NCI-H69 (cell line): ENCODE data around the gene LONRF2.
"Not testable (repeated sequence)": the region's sequence is repeated elsewhere in the genome, so short reads cannot be mapped to it uniquely, and the experiment has no call there.

ENCODE experiments used
- DNase-seq: peaks from one replicate; lab custom pipeline; 2025; lab: John Stamatoyannopoulos, UW

Gene LONRF2

DNA sequence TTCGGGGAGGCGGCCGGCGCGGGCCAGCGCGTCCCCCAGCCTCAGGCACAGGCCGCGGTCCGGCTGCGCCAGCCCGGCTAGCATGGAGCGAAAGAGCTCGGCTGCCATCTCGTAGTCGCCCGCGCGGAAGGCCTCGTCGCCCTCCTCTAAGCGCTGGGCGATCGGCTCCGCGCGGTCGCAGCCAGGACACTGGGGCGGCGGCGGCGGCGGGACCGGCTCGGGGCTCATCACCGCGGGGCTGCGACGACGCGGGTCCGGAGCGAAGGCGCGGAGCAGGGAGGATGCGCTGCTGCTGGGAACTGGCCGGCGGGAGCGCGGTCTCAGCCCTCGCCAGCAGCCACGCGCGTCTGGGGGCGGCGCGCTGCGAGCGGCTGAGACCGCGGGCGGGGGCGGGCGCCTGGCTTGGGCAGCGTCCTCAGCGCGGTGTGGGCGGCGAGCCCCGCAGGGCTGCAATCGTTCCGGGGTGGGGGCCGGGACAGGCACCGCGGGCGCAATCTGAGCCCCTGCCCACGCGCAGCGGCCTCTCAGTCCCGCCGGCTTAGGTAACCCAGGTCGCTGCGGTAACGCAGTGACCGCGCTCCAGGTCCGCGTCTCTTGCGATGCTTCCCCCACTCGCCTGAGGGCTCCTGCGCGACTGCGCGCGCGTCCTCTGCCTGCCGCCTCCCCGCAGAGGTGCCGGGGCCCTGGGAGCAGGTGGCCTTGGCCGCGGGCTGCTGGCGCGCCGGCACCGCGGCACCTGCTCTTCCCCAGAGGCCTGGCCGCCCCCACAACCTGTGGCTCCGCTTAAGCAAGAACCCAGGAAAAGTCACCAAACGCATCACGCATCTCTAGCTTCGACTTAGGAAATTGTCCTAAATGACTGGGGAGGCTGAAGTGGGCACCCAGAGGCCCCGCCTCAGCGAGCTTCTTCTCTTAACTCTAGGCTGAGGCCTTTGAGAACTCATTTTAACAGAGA is at the start of gene LONRF2:
TSS of gene LONRF2 (minus strand) at position 636 of the 955 bp plus-strand sequence. CDS start at position 228, 408 bp downstream.
- peak; percentile 78 for DNase-seq

DNA sequence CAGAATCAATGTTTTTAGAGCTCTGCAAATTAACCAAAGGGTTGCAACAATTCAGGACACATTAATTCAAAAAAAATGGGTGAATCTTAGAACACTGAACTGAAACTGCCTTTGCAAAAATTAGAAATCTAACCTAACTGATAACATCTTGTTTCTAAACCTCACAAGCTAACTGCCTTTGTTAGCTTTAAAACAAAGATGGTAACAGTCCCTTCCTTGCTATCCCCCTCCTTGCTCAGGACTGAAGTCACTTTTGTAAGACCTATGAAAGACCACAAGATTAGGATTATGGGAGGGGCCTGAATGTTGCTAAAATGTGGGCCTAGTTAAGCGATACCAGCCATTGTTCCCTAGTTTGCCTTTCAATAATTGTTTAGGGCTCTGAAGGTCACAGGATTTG is 44.9 kb upstream of the LONRF2 start:
- no peak for DNase-seq

DNA sequence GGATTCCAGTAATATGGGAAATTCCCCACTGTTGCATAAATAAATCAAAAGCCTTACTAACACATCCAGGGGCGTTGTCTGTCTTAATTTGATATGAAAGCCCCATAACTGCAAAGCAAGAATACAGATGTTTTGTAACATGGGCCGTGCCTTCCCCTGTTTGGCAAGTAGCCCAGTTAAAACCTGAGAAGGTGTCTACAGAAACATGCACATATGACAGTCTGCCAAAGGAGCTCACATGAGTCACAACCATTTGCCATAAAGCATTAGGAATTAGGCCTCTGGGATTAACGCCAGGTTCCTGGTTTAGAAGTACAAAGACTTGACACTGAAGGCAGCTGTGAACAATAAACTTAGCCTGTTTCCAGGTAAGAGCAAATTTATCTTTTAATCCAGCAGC is 43.1 kb upstream of the LONRF2 start:
- DNase-seq: peak; percentile 87

DNA sequence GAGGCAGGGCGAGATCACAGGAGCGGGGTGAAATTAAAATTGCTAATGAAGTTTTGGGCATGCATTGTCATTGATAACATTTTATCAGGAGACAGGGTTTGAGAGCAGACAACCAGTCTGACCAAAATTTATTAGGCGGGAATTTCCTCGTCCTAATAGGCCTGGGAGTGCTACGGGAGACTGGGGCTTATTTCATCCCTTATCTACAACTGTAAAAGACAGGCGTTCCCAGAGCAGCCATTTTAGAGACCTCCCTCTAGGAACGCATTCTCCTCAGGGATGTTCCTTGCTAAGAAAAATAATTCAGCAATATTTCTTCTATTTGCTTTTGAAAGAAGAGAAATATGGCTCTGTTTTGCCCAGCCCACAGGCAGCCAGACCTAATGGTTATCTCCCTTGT is 40.0 kb upstream of the LONRF2 start:
- not testable (repeated sequence) for DNase-seq

DNA sequence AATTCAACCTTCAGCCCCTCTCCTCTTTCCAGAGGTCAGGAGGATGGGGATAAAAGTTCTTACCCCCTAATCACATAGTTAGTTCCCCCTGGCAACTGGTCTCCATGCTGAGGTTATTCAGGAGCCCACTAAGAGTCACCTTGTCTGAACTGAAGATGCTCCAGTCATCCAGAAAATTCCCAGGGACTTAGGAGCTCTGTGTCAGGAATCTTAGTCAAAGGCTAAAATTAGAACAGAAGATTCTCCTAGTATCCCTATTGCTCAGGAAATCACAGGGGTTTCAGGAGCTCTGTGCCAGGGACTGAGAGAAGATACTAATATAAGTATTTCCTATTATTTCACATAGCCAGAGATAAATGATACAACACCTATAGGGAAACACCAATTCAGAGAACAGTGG is 37.3 kb upstream of the LONRF2 start:
- DNase-seq: no peak

DNA sequence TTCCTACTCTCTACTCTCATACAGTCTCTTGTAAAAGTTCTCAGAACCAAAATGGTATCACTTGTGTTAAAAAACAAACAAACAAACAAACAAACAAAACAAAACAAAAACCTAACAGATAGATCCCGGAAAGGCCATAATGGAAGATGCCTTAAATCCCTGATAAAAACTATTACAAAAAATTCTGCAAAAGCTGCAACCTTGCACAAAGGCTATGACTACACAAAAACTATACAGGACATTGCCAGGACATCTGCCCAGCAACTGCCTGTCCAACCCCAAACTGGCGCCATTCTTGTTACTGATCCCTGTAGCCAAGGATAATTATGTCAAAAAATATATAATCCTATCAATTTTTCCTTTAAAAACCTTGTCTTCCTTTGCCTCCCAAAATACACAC is 36.3 kb upstream of the LONRF2 start:
- no peak for DNase-seq

DNA sequence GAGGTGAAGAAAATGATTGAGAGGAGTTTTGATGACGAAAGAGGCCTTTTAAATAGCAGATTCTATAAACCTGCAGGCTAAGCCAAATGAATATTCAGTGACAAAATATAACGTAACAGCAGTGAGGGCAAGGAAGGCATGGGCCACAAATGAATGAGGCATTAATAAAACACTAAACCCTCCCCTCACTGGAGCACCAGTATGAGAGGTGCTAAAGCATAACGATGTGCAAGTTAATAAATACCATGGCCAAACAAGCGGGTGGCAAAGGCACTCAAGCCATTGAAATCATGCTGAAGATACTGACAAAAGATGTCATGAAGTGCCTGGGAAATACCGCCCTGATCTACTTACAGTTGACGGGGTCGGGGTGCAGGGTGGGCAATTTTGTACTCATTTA is 30.2 kb upstream of the LONRF2 start:
- no peak for DNase-seq

DNA sequence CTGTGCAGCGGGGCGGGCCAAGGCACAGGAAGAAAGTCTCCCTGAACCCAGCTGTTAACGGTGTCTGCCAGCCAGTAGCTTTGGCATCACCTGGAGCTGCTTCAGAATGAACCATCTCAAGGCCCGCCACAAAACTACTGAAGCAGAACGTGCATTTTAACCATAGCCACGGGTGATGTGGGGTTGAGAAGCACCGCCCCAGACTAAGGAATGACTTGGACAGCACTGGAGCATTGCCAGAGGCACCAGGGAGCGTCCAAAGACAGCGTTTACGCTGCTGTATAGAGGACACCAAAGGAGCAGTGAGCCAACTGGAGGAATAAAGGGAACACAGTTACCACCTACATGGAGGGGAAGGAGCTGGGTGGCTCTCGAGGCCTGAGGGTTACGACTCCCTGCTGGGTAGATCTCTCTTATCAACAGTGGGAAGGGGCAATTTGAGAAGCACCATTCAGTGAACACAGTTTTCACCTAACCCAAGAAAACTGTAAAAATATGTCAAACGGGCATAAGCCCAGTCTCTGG is 28.4 kb upstream of the LONRF2 start:
- peak; percentile 62 for DNase-seq

DNA sequence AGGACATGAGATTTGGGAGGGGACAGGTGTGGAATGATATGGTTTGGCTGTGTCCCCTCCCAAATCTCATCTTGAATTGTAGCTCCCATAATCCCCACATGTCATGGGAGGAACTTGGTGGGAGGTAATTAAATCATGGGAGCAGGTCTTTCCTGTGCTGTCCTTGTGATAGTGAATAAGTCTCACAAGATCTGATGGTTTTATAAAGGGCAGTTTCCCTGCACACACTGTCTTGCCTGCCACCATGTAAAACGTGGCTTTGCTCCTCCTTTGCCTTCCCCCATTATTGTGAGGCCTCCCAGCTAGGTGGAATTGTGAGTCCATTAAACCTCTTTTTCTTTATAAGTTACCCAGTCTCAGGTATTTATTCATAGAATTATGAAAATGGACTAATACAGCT is 22.8 kb upstream of the LONRF2 start:
- DNase-seq: not testable (repeated sequence)

DNA sequence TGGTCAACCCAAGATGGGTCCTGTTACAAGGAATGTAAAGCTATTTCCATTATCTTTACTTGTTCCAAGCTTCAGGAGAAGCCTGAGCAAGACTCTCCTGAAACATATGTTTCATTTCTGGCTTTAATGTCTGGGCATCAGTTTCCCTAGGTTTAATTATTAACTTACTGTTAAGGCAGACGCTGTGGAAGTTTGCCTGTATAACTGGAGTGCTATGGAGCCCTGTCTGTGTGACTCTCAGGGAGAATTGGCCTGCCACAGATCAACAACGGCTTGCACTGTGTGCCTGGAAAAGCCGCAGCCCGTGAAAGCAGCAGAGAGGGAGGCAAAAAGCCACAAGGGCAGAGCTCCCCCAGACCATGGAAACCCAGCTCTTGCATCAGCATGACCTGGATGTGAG is 22.1 kb upstream of the LONRF2 start:
- no peak for DNase-seq

DNA sequence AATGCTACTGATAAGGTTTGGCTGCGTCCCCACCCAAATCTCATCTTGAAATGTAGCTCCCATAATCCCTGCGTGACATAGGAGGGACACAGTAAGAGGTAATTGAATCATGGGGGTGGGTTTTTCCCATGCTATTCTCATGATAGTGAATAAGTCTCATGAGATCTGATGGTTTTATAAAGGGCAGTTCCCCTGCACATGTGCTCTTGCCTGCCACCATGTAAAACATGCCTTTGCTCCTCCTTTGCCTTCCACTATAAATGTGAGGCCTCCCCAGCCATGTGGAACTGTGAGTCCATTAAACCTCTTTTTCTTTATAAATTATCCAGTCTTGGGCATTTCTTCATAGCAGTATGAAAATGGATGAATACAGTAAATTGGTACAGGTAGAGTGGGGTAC is 20.2 kb upstream of the LONRF2 start:
- not testable (repeated sequence) for DNase-seq

DNA sequence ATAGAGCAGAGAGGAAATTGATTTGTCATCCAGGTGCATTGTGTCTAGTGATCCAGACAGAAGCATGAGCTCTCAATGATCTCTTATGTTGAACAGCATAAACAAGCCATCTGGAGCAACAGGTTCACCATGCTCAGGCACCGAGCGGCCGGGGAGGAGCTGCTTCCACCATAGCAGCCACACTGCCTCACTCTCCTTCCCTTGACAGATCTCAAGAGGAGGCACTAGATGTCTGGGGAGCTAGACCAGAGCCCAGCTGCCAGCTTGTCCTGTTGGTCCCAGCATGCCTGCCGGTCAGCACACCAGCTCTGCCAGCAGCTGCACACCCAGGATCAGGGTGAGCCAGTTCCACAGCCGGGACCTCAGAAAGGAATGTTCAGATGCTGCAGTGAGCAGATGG is 17.5 kb upstream of the LONRF2 start:
- no peak for DNase-seq

DNA sequence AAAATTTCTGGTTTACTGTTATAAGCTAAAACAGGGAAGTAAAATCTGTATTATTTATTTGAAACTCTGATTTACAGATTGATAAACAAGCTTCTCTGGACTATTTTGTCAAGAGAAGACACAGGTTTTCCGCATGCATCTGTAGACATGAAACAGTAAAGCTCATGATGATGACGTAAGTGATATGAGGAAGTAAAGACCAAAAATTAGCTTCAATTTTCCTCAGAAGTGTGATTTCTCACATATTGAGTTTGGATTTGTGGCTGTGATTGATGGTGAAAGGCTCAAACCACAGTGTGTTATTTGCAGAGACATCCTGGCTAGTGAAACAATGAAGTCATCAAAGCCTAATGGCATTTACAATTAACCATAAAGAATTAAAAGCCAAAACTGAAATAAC is 12.6 kb upstream of the LONRF2 start:
- no peak for DNase-seq

DNA sequence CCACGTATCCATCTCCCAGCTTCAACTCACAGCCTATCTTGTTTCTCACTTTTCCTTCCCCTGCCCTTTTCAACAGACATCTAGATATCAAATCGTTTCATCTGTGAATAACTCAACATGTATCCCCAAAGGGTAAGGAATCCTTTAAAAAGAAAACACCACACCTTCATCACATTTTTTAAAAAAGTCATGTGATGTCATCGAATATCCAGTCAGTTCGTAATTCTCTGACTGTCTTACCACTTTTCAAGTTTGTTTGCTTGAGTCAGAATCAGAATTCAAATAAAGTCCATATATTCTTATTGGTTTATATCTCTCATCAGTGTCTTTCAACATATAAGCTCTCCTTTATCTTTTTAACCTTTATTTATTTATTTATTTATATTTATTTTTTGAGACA is 5.4 kb upstream of the LONRF2 start:
- no peak for DNase-seq

DNA sequence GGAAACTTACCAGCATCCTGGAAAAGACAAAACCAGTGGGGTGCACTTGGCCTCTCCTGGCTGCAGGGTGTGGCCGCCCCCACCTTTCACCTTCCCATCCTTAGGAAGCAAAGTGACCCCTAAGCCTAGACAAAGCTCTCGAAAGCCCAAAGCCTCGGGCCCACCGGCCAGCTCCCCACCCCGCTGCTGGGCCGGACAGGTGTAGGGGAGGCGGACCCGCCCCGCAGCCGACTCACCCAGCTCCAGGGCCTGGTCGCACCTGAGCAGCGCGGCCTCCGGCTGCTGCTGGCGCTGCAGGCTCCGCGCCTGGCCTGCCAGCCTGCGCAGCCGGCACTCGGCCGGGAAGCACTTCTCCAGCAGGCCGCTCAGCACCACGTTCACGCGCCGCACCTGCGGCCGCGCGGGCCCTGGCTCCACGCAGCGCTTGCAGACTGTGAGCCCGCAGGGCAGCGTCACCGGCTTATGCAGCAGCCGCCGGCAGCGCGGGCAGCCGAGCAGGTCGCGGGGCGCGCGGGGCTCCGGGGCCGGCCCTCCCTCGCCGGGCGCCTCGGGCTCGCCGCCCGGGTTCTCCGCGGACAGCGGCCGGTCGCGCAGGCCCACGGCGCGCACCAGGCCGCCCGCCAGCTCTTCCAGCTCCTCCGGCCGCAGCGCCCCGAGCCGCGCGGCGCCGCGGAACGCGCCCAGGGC is 979 bp downstream of the LONRF2 start:
- peak; percentile 64 for DNase-seq

DNA sequence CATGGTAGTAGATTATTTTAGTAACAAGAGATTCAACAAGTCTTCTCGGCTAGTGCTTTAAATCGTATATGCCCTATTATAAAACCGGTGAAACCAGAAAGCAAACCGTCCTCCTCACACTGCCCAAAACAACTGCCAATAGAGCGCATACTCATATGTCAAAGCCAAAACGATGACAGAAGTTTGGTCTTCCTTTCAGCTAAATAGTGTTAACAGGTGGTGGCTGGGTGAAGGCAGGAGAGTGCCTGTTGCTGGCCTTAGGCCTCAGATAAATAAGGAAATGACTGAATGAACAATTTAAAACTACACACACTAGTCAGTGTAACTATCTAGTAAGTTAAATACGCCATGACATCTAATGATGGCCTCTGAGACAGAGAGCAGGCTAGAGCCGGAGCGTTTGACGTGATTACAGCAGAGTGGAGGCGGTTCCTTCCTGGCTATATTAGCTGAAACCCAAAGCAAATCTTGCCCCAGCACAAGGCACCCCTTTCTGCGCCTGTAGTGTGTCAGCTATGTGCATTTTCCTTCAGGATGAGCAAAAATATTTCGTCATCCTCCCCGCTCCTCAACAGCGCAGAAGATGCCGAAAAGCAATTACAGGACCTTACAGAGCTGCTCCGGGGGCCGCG is 1.6 kb downstream of the LONRF2 start:
- DNase-seq: peak; percentile 42

DNA sequence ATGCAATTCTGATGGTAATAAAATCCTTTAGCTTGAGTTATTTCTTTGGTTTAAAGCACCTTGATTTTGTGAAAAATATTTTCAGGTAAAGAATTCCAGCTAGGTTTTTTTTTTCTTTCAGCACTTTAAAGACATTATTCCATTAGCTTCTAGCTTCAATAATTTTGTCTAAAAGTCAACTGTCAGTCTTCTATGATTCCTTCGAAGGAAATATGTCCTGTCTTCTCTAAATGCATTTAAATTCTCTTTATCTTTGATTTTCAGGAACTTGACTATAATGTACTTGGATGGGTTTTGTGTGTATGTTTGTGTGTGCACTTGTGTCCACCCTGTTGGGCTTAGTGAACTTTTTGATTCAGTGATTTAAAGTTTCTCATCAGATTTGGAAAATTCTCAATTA is 4.7 kb downstream of the LONRF2 start:
- DNase-seq: peak; percentile 2

DNA sequence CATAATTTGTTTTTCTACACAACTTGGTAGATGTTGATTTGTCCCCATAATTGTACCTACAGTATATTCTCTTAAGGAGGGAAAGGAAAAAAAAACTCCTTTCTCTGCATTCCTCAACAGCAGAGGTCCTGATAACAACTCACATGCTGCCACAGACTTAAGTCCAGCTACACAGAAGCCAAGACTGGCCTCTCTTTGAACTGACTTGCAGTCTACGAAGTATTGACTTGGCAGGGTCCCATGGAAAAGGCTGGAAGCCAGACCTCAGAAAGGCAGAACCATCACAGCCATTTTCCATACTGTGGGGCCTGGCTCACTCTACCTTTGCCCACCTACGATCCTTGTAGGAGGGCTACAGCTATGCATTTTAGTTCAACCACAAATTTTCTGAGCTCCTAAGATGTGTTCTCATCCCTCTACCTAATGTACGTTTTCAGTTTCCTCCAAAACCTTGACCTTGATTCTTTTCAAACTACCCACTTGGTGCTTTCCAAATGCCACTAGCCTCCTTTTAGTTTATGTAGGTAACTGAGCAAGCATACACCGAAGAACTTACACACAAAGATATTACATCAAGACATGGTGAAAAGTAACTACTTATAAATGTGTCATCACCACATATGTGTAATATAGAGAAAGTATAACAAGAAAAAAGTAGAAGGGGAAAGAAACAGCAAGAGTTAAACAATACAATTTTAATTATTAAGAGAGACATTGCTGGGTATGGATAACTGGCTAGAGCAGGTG is 12.2 kb downstream of the LONRF2 start:
- DNase-seq: no peak

DNA sequence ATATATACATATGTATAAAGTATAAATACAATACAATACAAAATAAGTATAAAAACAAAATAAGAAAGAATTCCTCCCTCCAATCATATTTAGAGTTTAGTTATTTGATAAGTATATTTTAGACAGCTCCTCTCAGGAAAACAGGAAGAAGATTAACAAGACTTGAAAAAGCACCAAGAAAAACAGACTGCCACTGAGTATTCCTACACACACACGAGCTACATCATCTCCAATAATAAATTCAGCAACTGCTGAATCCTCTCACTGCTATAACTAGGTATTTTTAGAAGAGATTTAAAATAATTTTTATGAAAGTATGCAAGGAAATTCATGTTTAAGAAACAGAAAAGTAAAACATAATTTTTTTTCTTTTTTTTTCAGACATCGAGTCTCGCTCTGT is 13.0 kb downstream of the LONRF2 start:
- no peak for DNase-seq

DNA sequence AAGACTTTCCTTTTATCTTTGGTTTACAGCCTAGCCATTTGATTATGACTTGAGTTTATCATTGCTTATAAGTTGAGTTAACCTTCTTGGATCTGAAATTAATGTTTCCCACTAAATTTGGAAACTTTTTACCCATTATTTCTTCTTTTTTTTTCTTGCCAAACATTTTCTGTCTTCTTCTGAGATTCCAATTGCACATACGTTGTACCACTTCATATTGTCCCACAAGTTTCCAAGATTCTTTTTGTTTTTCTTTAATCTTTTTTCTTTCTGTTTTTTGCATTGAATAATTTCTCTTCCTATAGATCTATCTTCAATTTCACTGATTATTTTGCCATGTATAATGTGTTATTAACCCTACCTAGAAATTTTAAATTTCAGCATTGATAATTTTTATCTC is 18.6 kb downstream of the LONRF2 start:
- DNase-seq: no peak

DNA sequence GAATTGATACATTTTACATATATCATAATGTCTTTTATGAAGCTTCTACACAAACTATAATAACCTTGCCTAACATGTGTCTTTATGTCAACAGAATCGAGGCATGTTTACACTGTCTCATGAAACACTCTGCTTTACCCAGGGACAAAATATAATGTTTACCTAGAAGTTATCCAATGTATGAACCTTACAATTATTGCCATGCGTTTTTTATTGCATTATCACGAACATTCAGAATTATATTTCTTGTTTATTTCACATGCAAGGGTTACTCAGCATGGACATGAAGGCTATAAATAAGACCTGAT is 19.8 kb downstream of the LONRF2 start:
- peak; percentile 44 for DNase-seq
